T-cell (primary cell): ENCODE measurements around the gene OR52N1. TPM values are rescaled to one million over a fixed set of nuclear protein-coding genes. Genes with fewer than 3 reads are reported as not detected.

Source experiments
- ATAC-seq, 4 experiments: fragments of 200-7000 bp in 3 of 4; fragments of 150-1000 bp in 1 of 4; cut with Tn5 transposase; replicated peaks in 1 of 4; 1 replicate in 3 of 4; 2 replicates in 1 of 4; pipeline ENCODE4 v1.10.0; 2021; ENCODE audit warnings: moderate library complexity in 3 of 4, mild to moderate bottlenecking in 2 of 4, moderate number of reproducible peaks in 1 of 4
- CTCF ChIA-PET, 2 donors: fragments of 300-600 bp; sonication (Branson Sonifier 250); formaldehyde crosslinking; loops; one replicate each; lab custom pipeline; 2022; ENCODE audit warnings: antibody characterized with exemption in 2 of 2; lab: Charles Lee
- POLR2A ChIA-PET, 2 donors: fragments of 300-600 bp; sonication (Branson Sonifier 250); formaldehyde crosslinking; loops; one replicate each; lab custom pipeline; 2022; ENCODE audit warnings: antibody characterized with exemption in 2 of 2; lab: Charles Lee
- DNase-seq, 35 experiments: peaks; one replicate each; pipeline versions ENCODE4 v3.0.0 to v3.0.0-alpha.2; 2013 to 2023
- H3K27ac ChIP-seq: one replicate; pipeline ENCODE4 v1.5.1; 2013; ENCODE audit warnings: low read length
- H3K27me3 ChIP-seq, 2 experiments: replicated peaks in 1 of 2; 1 replicate in 1 of 2; 2 replicates in 1 of 2; pipeline versions ENCODE4 v1.6.1 to v1.7.0; 2013; ENCODE audit warnings: low read length in 1 of 2, mixed read lengths in 1 of 2; ENCODE audit not compliant: control insufficient read depth in 2 of 2, insufficient read depth in 2 of 2; ENCODE audit errors: extremely low read depth in 1 of 2
- H3K36me3 ChIP-seq, 2 donors: 1 replicate in 1 of 2; 2 replicates in 1 of 2; pipeline versions ENCODE4 v1.6.1 to v1.7.0; 2013; ENCODE audit warnings: low read length in 1 of 2; ENCODE audit not compliant: control insufficient read depth in 2 of 2, insufficient read depth in 1 of 2; ENCODE audit errors: extremely low read depth in 1 of 2
- H3K4me1 ChIP-seq, 2 experiments: 1 replicate in 1 of 2; 2 replicates in 1 of 2; pipeline versions ENCODE4 v1.6.1 to v1.7.0; 2013; ENCODE audit warnings: low read length in 2 of 2, mixed read lengths in 1 of 2; ENCODE audit not compliant: insufficient read depth in 2 of 2, control insufficient read depth in 1 of 2; ENCODE audit errors: extremely low read depth in 1 of 2
- H3K4me3 ChIP-seq, 2 donors: 1 replicate in 1 of 2; 2 replicates in 1 of 2; pipeline versions ENCODE4 v1.5.1 to v1.7.0; 2013; ENCODE audit warnings: mild to moderate bottlenecking in 2 of 2, low read length in 1 of 2, moderate library complexity in 1 of 2; ENCODE audit not compliant: control insufficient read depth in 1 of 2; ENCODE audit errors: extremely low read depth in 1 of 2
- H3K9me3 ChIP-seq: 2 replicates; pipeline ENCODE4 v1.7.0; 2013
- H3K27ac Mint-ChIP-seq, 2 donors: one replicate each; pipeline ENCODE4 v1.8.0; 2020 to 2021; ENCODE audit warnings: mild to moderate bottlenecking in 2 of 2, mixed read lengths in 2 of 2
- H3K27me3 Mint-ChIP-seq, 2 donors: one replicate each; pipeline ENCODE4 v1.8.0; 2021 to 2022; ENCODE audit warnings: mixed read lengths in 2 of 2
- H3K36me3 Mint-ChIP-seq: one replicate; pipeline ENCODE4 v1.8.0; 2021; ENCODE audit warnings: mixed read lengths
- H3K4me1 Mint-ChIP-seq, 3 donors: one replicate each; pipeline ENCODE4 v1.8.0; 2020 to 2022; ENCODE audit warnings: mixed read lengths in 3 of 3, mild to moderate bottlenecking in 1 of 3
- H3K4me3 Mint-ChIP-seq, 3 donors: one replicate each; pipeline ENCODE4 v1.8.0; 2020 to 2022; ENCODE audit warnings: mild to moderate bottlenecking in 3 of 3, mixed read lengths in 3 of 3, moderate library complexity in 3 of 3
- H3K9me3 Mint-ChIP-seq, 3 donors: one replicate each; pipeline ENCODE4 v1.8.0; 2020 to 2022; ENCODE audit warnings: mixed read lengths in 3 of 3
- WGBS: methylation state at CpG from one replicate; pipeline ENCODE4 v1.1.5; 2013; ENCODE audit warnings: missing lambda C conversion rate; ENCODE audit not compliant: insufficient coverage; 5-methylcytosine and 5-hydroxymethylcytosine counted together
- total RNA-seq, 35 experiments: library from RNA in 6 of 35; stranded (reverse) in 6 of 35; fragments of 120-200 nt in 1 of 35; gene quantifications; one replicate each; pipeline versions ENCODE4 v1.2.1 to v1.2.4 and lab custom pipeline; 2013 to 2026

The OR52N1 gene
- total RNA-seq, 5 donors from 2014 or later (not counting 1 experiment from before 2014, with no cell fraction given) = not detected

GRCh38 chr11:5809905-5810795 lies 19.1 kb upstream of the OR52N1 start:
- Mint-ChIP-seq H3K9me3 (no peaks in the 10 kb centered on the region), H3K27me3 (peaks cover 18 to 22% of the 10 kb centered on the region in 2 donors), H3K27ac (no peak overlapping the region), H3K4me3 (no peak overlapping the region), H3K36me3 (no peaks in the 10 kb centered on the region), H3K4me1 (peaks cover 9 to 15% (median 11%) of the 10 kb centered on the region in 3 donors)
- Histone ChIP-seq H3K27ac (no peak overlapping the region), H3K4me1 (peaks cover 0 to 10% of the 10 kb centered on the region in 2 experiments), H3K9me3 (no peaks in the 10 kb centered on the region), H3K36me3 (no peaks in the 10 kb centered on the region), H3K27me3 (peaks cover 0 to 13% of the 10 kb centered on the region in 2 experiments), H3K4me3 (no peak overlapping the region)
- CTCF ChIA-PET = interaction anchor here (0.6 to 1.7 kb wide), 13 partner anchors 9 to 1807 kb away, joined by 3 to 9 read pairs (median 3); partner anchors contain the start of gene TRIM5 (in 1 of the 2)
- ATAC-seq = no peak
- POLR2A ChIA-PET = interaction anchor here in 1 of 2 donors (0.6 kb wide), 1 partner anchor 1166 kb away, joined by 5 read pairs; no protein-coding TSS in a partner anchor
- 100% methylated on average over 3 of the region's 6 CpGs for WGBS
- no peak for DNase-seq

GRCh38 chr11:5809122-5809519 lies 18.1 kb upstream of the OR52N1 start:
- Histone ChIP-seq H3K4me3 (peak overlapping the region; percentile 65 to 81), H3K27ac (no peak overlapping the region), H3K9me3 (no peaks in the 10 kb centered on the region), H3K4me1 (peaks cover 0 to 10% of the 10 kb centered on the region in 2 experiments), H3K36me3 (no peaks in the 10 kb centered on the region), H3K27me3 (peaks cover 0 to 13% of the 10 kb centered on the region in 2 experiments)
- ChIA-PET CTCF (interaction anchor here (0.6 to 1.7 kb wide), 9 partner anchors 8 to 1173 kb away, joined by 3 to 9 read pairs (median 4); partner anchors contain the start of gene TRIM5 (in 1 of the 2)), POLR2A (no interaction called here)
- H3K9me3 Mint-ChIP-seq = peaks cover 2 to 4% (median 3%) of the 10 kb centered on the region in 3 donors
- WGBS = 16% methylated on average over 3 of the region's 5 CpGs
- ATAC-seq (peak in 3 of 4 experiments; percentile 17 to 60 (median 35)), DNase-seq (peak in 2 of 35 experiments; percentile 7 to 20)
- H3K36me3 Mint-ChIP-seq = no peaks in the 10 kb centered on the region
- peak overlapping the region in 1 of 2 donors; percentile 25 for H3K27ac Mint-ChIP-seq
- peaks cover 18 to 26% of the 10 kb centered on the region in 2 donors for H3K27me3 Mint-ChIP-seq
- peaks cover 9 to 11% (median 11%) of the 10 kb centered on the region in 3 donors for H3K4me1 Mint-ChIP-seq
- peak overlapping the region; percentile 85 to 87 (median 86) for H3K4me3 Mint-ChIP-seq

GRCh38 chr11:5808500-5809121 lies 17.5 kb upstream of the OR52N1 start, which contains the start of gene OR52N2:
Gene OR52N2 (plus strand): TSS chr11:5808924. CDS start chr11:5820336, 11,412 bp downstream.
- H3K4me3 ChIP-seq = peak within 1 kb of the TSS; percentile 65 to 81
- CTCF ChIA-PET = interaction anchor here (0.7 to 1.7 kb wide), 3 partner anchors 9 to 333 kb away, joined by 3 to 9 read pairs (median 5); partner anchors contain the start of gene TRIM5 (in 1 of the 2)
- H3K27me3 Mint-ChIP-seq = peaks cover 18 to 26% of the 10 kb centered on the region in 2 donors
- H3K36me3 ChIP-seq = no peaks in the 10 kb centered on the region
- DNase-seq (peak; percentile 29 to 85 (median 61)), ATAC-seq (peak; percentile 72 to 87 (median 80))
- peaks cover 0 to 10% of the 10 kb centered on the region in 2 experiments for H3K4me1 ChIP-seq
- H3K27me3 ChIP-seq = peaks cover 0 to 13% of the 10 kb centered on the region in 2 experiments
- peak within 1 kb of the TSS; percentile 85 to 87 (median 86) for H3K4me3 Mint-ChIP-seq
- H3K9me3 Mint-ChIP-seq = peaks cover 4 to 7% (median 6%) of the 10 kb centered on the region in 3 donors
- H3K4me1 Mint-ChIP-seq = peaks cover 9 to 11% (median 11%) of the 10 kb centered on the region in 3 donors
- no peak within 1 kb of the TSS for H3K27ac ChIP-seq
- POLR2A ChIA-PET = no interaction called here
- no peaks in the 10 kb centered on the region for H3K36me3 Mint-ChIP-seq
- peak within 1 kb of the TSS in 1 of 2 donors; percentile 25 for H3K27ac Mint-ChIP-seq
- WGBS = 6% methylated on average over 17 of the region's 24 CpGs
- H3K9me3 ChIP-seq = no peaks in the 10 kb centered on the region

GRCh38 chr11:5807580-5807979 lies 16.5 kb upstream of the OR52N1 start:
- H3K4me1 Mint-ChIP-seq = peaks cover 9 to 11% (median 11%) of the 10 kb centered on the region in 3 donors
- peaks cover 24 to 26% of the 10 kb centered on the region in 2 donors for H3K27me3 Mint-ChIP-seq
- H3K9me3 Mint-ChIP-seq = peaks cover 8 to 14% (median 12%) of the 10 kb centered on the region in 3 donors
- no peaks in the 10 kb centered on the region for H3K36me3 ChIP-seq
- peaks cover 0 to 10% of the 10 kb centered on the region in 2 experiments for H3K4me1 ChIP-seq
- no peak overlapping the region for H3K27ac Mint-ChIP-seq
- ChIA-PET CTCF (interaction anchor here (0.6 to 1.1 kb wide), 3 partner anchors 9 to 207 kb away, joined by 3 to 4 read pairs (median 4); no protein-coding TSS in a partner anchor), POLR2A (no interaction called here)
- no peak for ATAC-seq
- peaks cover 0 to 13% of the 10 kb centered on the region in 2 experiments for H3K27me3 ChIP-seq
- H3K36me3 Mint-ChIP-seq = no peaks in the 10 kb centered on the region
- no peaks in the 10 kb centered on the region for H3K9me3 ChIP-seq
- WGBS = 48% methylated on average over 8 of the region's 10 CpGs
- no peak overlapping the region for H3K4me3 Mint-ChIP-seq
- H3K27ac ChIP-seq = no peak overlapping the region
- peak in 1 of 35 experiments; percentile 2 for DNase-seq
- no peak overlapping the region for H3K4me3 ChIP-seq

- no peak overlapping the region for H3K4me3 ChIP-seq
- H3K27me3 Mint-ChIP-seq = peaks cover 17 to 25% of the 10 kb centered on the region in 2 donors
- ChIA-PET CTCF (interaction anchor here in 1 of 2 donors (1.3 kb wide), 1 partner anchor 202 kb away, joined by 3 read pairs; no protein-coding TSS in a partner anchor), POLR2A (no interaction called here)
- H3K9me3 Mint-ChIP-seq = peaks cover 8 to 14% (median 12%) of the 10 kb centered on the region in 3 donors
- H3K36me3 ChIP-seq = no peaks in the 10 kb centered on the region
- DNase-seq (no peak), ATAC-seq (no peak)
- no peaks in the 10 kb centered on the region for H3K36me3 Mint-ChIP-seq
- no peak overlapping the region for H3K4me3 Mint-ChIP-seq
- no peak overlapping the region for H3K27ac Mint-ChIP-seq
- H3K27ac ChIP-seq = no peak overlapping the region
- WGBS = 88% methylated on average over 4 of the region's 5 CpGs
- H3K9me3 ChIP-seq = no peaks in the 10 kb centered on the region
- H3K4me1 Mint-ChIP-seq = peaks cover 4 to 8% (median 7%) of the 10 kb centered on the region in 3 donors
- H3K27me3 ChIP-seq = peaks cover 0 to 10% of the 10 kb centered on the region in 2 experiments
- peaks cover 0 to 7% of the 10 kb centered on the region in 2 experiments for H3K4me1 ChIP-seq
Measured at GRCh38 chr11:5803982-5804381, 12.9 kb upstream of the OR52N1 start.
